HCT116 (cell line): ENCODE measurements around the gene BRSK2.

Experiments used
- CTCF ChIP-seq, 3 experiments: fragments of 200-600 bp in 1 of 3; sonication (generic) in 1 of 3; IDR thresholded peaks in 2 of 3; conservative IDR thresholded peaks in 1 of 3; 2 replicates each; pipeline ENCODE4 v1.5.1; 2012 to 2017; ENCODE audit warnings: low read depth in 2 of 3, low read length in 2 of 3, antibody characterized with exemption in 1 of 3, borderline replicate concordance in 1 of 3, control low read depth in 1 of 3, mild to moderate bottlenecking in 1 of 3, mixed read lengths in 1 of 3, mixed run types in 1 of 3, moderate library complexity in 1 of 3; ENCODE audit not compliant: insufficient read depth in 1 of 3
- ZBTB33 ChIP-seq: IDR thresholded peaks from 2 replicates; pipeline ENCODE4 v1.6.1; 2011; ENCODE audit warnings: mild to moderate bottlenecking, low read length, moderate library complexity; ENCODE audit not compliant: insufficient replicate concordance; ENCODE audit errors: extremely low read depth

DNA sequence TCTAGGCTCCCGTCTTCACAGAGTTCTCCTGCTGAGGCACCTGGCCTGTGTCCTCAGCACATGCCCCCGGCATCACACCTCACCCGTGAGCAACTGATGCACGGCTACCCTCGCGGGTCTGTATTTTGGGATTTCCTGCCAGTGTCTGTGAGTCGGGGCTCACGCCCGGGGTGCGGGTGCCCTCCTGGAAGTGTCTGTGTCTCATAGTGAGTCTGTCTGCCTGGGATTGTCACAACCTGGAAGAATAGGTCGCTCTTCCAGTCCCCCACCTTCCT, 11.4 kb downstream of the BRSK2 start:
- no peak for TF ChIP-seq ZBTB33
- TF ChIP-seq CTCF (IDR thresholded peaks at IDR 0.05 in 2 of 3, conservative IDR thresholded peaks at IDR 0.05 in 1 of 3; ENCODE audit: borderline replicate concordance in 1 of 3, insufficient read depth in 1 of 3, low read depth in 2 of 3, low read length in 2 of 3), result no peak
